Stimulated activated CD8-positive, alpha-beta memory T cell treated with anti-CD3 and anti-CD28 coated beads, Interleukin-12 subunit alpha, Interleukin-12 subunit beta, amount 100 ng/mL, for 24 hours (primary cell): ENCODE results near the gene MROH2A.

Experiments used
- DNase-seq: peaks from one replicate; pipeline ENCODE4 v3.0.0-alpha.2; 2020; ENCODE audit errors: extremely low read depth

The MROH2A gene

GRCh38 chr2:233837694-233838229 lies 59.6 kb downstream of the MROH2A start:
- DNase-seq: no peak

GRCh38 chr2:233838251-233838650 lies 60.1 kb downstream of the MROH2A start:
- no peak for DNase-seq

- no peak for DNase-seq
These were observed 60.8 kb downstream of the MROH2A start for GRCh38 chr2:233838726-233839446.

- DNase-seq: no peak
These were observed 61.3 kb downstream of the MROH2A start for GRCh38 chr2:233839447-233839820.

GRCh38 chr2:233840520-233840919 lies 62.4 kb downstream of the MROH2A start:
- no peak for DNase-seq

GRCh38 chr2:233841183-233841582 lies 63.1 kb downstream of the MROH2A start:
- DNase-seq: no peak

GRCh38 chr2:233844064-233844807 lies 66.1 kb downstream of the MROH2A start:
- DNase-seq: no peak

GRCh38 chr2:233844836-233845235 lies 66.7 kb downstream of the MROH2A start:
- no peak for DNase-seq

GRCh38 chr2:233845301-233846060 lies 67.4 kb downstream of the MROH2A start:
- DNase-seq: no peak

- DNase-seq: no peak
These were observed 68.5 kb downstream of the MROH2A start for GRCh38 chr2:233846387-233847247.

- DNase-seq: no peak
These were observed 69.2 kb downstream of the MROH2A start for GRCh38 chr2:233847248-233847898.

GRCh38 chr2:233848276-233848675 lies 70.1 kb downstream of the MROH2A start:
- no peak for DNase-seq

- DNase-seq: no peak
These were observed 71.6 kb downstream of the MROH2A start for GRCh38 chr2:233849607-233850271.

- DNase-seq: no peak
These were observed 72.6 kb downstream of the MROH2A start for GRCh38 chr2:233850745-233851144.

- DNase-seq: no peak
These were observed 73.0 kb downstream of the MROH2A start for GRCh38 chr2:233851169-233851568.

GRCh38 chr2:233852056-233852455 lies 73.9 kb downstream of the MROH2A start:
- no peak for DNase-seq

GRCh38 chr2:233853353-233853752 lies 75.2 kb downstream of the MROH2A start:
- DNase-seq: no peak

GRCh38 chr2:233853883-233854240 lies 75.7 kb downstream of the MROH2A start:
- no peak for DNase-seq

GRCh38 chr2:233854241-233854981 lies 76.3 kb downstream of the MROH2A start, which contains the start of gene HJURP:
Gene HJURP (minus strand): TSS chr2:233854535. CDS start chr2:233854500, 35 bp downstream.
- peak; percentile 75 for DNase-seq

- no peak for DNase-seq
These were observed 77.2 kb downstream of the MROH2A start for GRCh38 chr2:233855345-233855744.
